Left ventricle myocardium superior (tissue), 1 donor: Measurements from ENCODE around the gene CHRND. TPM values are rescaled to one million over a fixed set of nuclear protein-coding genes. Genes with fewer than 3 reads are reported as not detected.
A peak's percentile ranks its signal among the peaks of the same experiment; 100 is the strongest.

ENCODE experiments used
- ATAC-seq: fragments of 200-7000 bp; cut with Tn5 transposase; one replicate; pipeline ENCODE4 v1.9.1; 2020; ENCODE audit warnings: mild to moderate bottlenecking, moderate library complexity
- DNase-seq: peaks from one replicate; pipeline ENCODE4 v3.0.0-alpha.2; 2020
- intact Hi-C: fragments of 100-400 bp; cut with micrococcal nuclease; formaldehyde crosslinking; loops from one replicate; pipeline ENCODE4 v1.11.0; 2022
- total RNA-seq: library from RNA; stranded (reverse); fragmentation: NEBNext Ultra II Directional; extraction: Animal tissue kit (Norgen Biotek cat#: 25700); gene quantifications from one replicate; pipeline ENCODE4 v1.2.1, GENCODE V29; 2021
- donor health status: DM: no; HTN: yes; CAD: no; lungs with severe emphysema.

Gene CHRND
- total RNA-seq, 1 donor from 2014 or later, result not detected

DNA sequence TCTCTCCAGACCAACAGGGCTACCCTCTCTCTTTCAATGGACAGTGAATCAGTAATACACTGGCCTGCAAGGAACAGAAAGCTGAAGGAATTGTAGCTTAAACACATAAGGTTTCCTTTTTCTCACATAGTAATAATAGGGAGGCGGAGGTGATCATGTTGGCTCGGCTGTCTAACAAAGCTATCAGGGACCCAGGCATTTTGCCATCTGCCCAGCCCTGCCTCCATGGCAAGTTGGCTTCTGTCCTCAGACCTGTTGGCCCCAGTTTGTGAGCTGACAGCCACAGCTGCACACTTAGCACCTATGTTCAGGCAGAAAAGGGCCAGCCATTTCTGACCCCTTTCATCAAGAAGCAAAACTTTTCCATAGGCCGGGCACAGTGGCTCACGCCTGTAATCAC is 11.5 kb downstream of the CHRND start:
- DNase-seq (peak; percentile 77), ATAC-seq (peak; percentile 81)
- intact Hi-C loops, result no loop called here

- ATAC-seq (no peak), DNase-seq (no peak)
Measured at GRCh38 chr2:232538671-232539070, 12.7 kb downstream of the CHRND start.

GRCh38 chr2:232539298-232540231 is 13.6 kb downstream of the CHRND start, which contains the start of gene CHRNG:
Gene CHRNG, plus strand, starts transcription at chr2:232539692. Its CDS starts 56 bp downstream, at chr2:232539748.
- ATAC-seq (no peak), DNase-seq (peak; percentile 11)
- intact Hi-C loops, result no loop called here

More at GRCh38 chr2:232538671-232539070, 12.7 kb downstream of the CHRND start:
- intact Hi-C loops, result no loop called here

- intact Hi-C loops, result no loop called here
- no peak for ATAC-seq
Measured at GRCh38 chr2:232540441-232541041, 14.6 kb downstream of the CHRND start.

DNA sequence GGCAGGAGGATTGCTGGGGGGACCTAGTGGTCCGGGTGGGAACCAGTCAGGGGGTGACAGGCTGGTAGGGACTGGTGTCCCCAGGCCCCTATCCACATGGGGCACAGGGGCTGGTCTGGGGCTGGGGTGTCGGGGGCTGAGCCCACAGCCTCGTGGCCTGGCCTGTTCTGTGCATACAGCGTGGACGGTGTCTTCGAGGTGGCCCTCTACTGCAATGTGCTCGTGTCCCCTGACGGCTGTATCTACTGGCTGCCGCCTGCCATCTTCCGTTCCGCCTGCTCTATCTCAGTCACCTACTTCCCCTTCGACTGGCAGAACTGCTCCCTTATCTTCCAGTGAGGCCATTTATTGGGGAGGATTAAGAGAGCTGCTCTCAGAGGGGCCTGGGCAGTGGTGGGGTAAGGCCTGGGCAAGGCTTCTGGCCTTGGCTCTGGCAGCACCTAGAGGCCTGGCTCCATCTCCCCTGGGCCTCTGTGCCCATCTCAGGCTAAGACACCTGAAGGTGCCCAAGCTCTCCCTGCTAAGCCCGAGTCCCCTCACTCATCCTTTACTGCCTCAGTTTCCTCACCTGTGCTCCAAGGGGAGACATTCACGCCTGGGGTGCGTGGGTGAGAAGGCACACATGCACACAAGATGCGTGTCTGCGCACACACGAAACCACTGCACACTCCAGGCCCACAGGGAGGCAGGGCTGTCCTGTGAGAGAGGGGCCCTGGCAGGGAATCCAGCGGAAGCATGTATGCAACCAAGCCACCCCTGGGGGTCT is 15.4 kb downstream of the CHRND start:
- DNase-seq (no peak), ATAC-seq (no peak)
- intact Hi-C loops, result no loop called here

More at GRCh38 chr2:232540441-232541041, 14.6 kb downstream of the CHRND start:
- DNase-seq, result peak; percentile 21

- ATAC-seq, result no peak
- intact Hi-C loops, result no loop called here
- no peak for DNase-seq
Measured at GRCh38 chr2:232541961-232542714, 16.2 kb downstream of the CHRND start.

DNA sequence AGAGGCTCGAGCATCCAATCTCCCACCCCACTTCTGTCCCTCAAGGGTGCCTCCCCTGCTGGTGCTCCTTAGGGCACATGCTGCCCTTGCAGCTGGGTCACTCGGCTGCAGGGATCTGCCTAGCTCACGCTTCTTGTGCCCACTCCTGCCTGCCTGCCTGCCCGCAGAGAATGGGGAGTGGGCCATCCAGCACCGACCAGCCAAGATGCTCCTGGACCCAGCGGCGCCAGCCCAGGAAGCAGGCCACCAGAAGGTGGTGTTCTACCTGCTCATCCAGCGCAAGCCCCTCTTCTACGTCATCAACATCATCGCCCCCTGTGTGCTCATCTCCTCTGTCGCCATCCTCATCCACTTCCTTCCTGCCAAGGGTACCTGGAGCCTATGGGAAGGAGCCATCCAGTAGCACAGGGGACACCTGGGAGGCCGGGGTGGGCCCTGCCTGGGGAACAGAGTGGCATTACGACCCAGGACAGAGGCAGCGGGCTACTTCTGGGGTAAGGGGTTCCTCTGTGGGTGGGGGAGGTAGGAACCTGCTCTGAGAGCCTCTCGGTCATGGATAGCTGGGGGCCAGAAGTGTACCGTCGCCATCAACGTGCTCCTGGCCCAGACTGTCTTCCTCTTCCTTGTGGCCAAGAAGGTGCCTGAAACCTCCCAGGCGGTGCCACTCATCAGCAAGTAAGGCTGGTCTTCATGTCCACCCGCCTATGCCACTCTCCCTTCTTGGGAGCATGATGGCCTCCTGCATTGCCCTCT is 16.9 kb downstream of the CHRND start:
- intact Hi-C loops, result no loop called here
- ATAC-seq (no peak), DNase-seq (no peak)

- DNase-seq (no peak), ATAC-seq (no peak)
- intact Hi-C loops, result no loop called here
Measured at GRCh38 chr2:232543491-232543890, 17.5 kb downstream of the CHRND start.

GRCh38 chr2:232543928-232544631 is 18.1 kb downstream of the CHRND start:
- peak; percentile 17 for DNase-seq
- intact Hi-C loops, result no loop called here

DNA sequence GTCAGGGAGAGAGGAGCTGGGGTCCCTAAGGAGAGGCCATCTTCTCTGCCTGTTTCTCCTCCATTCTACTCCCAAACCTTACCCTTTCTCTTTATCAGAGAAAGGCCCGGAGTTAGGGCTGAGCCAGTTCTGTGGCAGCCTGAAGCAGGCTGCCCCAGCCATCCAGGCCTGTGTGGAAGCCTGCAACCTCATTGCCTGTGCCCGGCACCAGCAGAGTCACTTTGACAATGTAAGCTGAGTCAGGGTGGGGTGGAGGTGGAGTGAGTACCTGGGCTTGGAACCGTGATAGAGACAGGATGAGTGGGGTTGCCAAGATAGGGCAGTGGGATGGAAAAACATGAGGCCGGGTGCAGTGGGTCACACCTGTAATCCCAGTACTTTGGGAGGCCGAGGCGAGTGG is 18.7 kb downstream of the CHRND start:
- ATAC-seq (no peak), DNase-seq (no peak)
- intact Hi-C loops, result no loop called here

More at GRCh38 chr2:232543928-232544631, 18.1 kb downstream of the CHRND start:
- no peak for ATAC-seq

DNA sequence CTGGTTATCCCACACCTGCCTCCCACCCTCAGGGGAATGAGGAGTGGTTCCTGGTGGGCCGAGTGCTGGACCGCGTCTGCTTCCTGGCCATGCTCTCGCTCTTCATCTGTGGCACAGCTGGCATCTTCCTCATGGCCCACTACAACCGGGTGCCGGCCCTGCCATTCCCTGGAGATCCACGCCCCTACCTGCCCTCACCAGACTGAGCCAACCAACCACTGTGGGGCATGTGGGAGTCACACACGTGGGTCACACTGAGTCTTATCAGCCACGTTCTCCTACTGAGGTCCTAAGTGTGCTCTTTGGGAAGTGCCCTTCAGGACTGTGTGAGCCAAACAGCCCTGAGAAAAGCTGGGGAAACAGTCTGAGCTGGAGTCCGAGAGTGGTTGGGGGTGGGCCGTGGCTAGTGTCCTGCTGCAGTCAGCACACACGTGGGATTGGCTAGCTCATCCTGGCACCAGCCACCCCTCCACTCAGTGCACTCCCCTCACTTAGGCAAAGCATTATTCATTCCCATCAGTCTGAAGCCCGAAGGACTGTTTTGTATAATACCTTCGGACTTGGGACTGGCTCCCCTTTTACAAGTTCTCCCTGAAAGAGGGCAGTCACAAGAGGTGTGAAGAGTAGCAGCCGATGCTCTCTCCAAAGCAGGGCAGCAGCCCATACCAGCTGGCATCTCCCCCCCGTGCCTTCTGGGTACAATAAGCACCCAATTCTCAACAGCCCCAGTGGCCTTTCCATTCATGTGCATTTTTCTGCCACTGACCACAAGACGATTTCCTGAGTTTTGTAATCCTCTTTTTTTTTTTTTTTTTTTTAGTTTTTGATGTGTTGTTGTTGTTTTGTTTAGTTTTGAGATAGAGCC is 19.8 kb downstream of the CHRND start:
- intact Hi-C loops, result no loop called here
- no peak for ATAC-seq
- no peak for DNase-seq

GRCh38 chr2:232547991-232548390 is 22.0 kb downstream of the CHRND start:
- DNase-seq (no peak), ATAC-seq (no peak)
- intact Hi-C loops, result no loop called here

DNA sequence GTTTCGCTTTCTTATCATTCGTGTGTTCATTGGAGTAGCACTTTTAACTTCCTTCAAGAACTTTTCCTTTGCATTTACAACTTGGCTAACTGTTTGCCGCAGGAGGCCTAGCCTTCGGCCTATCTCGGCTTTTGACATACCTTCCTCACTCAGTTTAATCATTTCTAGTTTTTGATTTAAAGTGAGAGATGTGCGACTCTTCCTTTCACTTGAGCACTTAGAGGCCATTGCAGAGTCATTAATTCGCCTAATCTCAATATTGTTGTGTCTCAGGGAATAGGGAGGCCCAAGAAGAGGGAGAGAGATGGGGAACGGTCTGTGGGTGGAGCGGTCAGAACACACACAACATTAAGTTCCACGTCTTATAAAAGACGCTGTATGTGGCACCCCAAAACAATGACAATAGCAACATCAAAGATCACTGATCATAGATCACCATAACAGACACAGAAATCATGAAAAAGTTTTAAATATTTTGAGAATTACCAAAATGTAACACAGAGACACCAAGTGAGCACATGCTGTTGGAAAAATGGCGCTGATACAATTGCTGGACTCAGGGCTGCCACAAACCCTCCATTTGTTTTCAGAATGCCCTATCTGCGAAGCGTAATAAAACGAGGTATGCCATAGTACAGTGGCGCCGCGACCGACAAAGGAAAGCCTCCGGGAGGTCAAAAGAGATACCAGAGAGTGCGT is 23.8 kb downstream of the CHRND start:
- ATAC-seq (no peak), DNase-seq (no peak)
- intact Hi-C loops, result no loop called here

- intact Hi-C loops, result no loop called here
- DNase-seq (peak; percentile 97), ATAC-seq (peak; percentile 98)
Measured at GRCh38 chr2:232550354-232551249, 24.6 kb downstream of the CHRND start, which contains the start of the genes EIF4E2 and TIGD1. Gene EIF4E2, plus strand, starts transcription at chr2:232550689. Its CDS starts 36 bp downstream, at chr2:232550725. Gene TIGD1, minus strand, starts transcription at chr2:232550557. Its CDS starts 675 bp downstream, at chr2:232549882.

DNA sequence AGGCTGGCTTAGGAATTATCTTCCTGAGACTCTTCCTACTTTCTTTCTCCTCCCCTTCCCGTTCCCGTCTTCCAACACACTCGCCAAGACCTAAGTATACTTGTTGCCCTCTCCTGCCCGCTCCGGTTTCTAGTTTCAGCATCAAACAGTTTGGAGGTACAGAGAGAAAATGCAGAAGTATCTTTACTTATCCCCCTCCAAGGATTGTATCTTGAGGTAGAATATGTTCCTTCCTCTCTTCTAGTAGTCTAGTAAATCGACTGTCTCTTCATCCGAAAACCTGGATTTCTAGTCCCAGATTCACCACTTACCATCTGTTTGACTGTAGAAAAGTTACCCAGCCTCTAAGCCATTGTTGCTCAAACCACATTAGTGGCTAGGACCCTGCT is 25.3 kb downstream of the CHRND start:
- DNase-seq (no peak), ATAC-seq (no peak)
- intact Hi-C loops, result no loop called here
